GM12878 (cell line): Measurements from ENCODE around the gene XRN2. TPM values are rescaled to one million over a fixed set of nuclear protein-coding genes. Genes with fewer than 3 reads are reported as not detected.

Source experiments
- ATAC-seq: fragments of 200-7000 bp; cut with Tn5 transposase; 3 replicates; pipeline ENCODE4 v1.9.1; 2020; ENCODE audit warnings: mild to moderate bottlenecking, moderate library complexity
- BruUV-seq: library from RNA; stranded (reverse); fragments of 400-500 nt; replicated peaks from 2 replicates; lab custom pipeline; 2021; lab: Mats Ljungman, UMichigan
- CTCF ChIA-PET: fragments of 300-600 bp; sonication (Branson Sonifier 250); formaldehyde crosslinking; extraction: SDS; loops from one replicate; lab custom pipeline; 2021; ENCODE audit warnings: inconsistent platforms; lab: Yijun Ruan, JAX
- POLR2A ChIA-PET: fragments of 350-600 bp; formaldehyde crosslinking; extraction: SDS; loops from one replicate; lab custom pipeline; 2021; ENCODE audit warnings: inconsistent platforms; lab: Charles Lee
- RAD21 ChIA-PET: fragments of 300-600 bp; sonication (Branson Sonifier 250); formaldehyde crosslinking; loops from one replicate; lab custom pipeline; 2023; ENCODE audit warnings: antibody characterized with exemption; ENCODE audit not compliant: unreplicated experiment; lab: Charles Lee
- SMC1A ChIA-PET: fragments of 300-600 bp; sonication (Branson Sonifier 250); formaldehyde crosslinking; loops from one replicate; lab custom pipeline; 2023; ENCODE audit not compliant: unreplicated experiment, uncharacterized antibody; lab: Charles Lee
- DNase-seq: peaks from one replicate; pipeline ENCODE4 v3.0.0-alpha.2; 2011; ENCODE audit warnings: low read depth, low spot score
- FAIRE-seq: peaks from 3 replicates; lab custom pipeline; 2011; peaks lifted over from hg19 to GRCh38; lab: Jason Lieb, UNC
- H2AFZ ChIP-seq: 2 replicates; pipeline ENCODE4 v1.6.0; 2011; ENCODE audit warnings: low read depth, low read length, control low read depth; ENCODE audit not compliant: control insufficient read depth
- H3K27ac ChIP-seq: 2 replicates; pipeline ENCODE4 v1.5.1; 2011; ENCODE audit warnings: control low read depth; ENCODE audit not compliant: control insufficient read depth, insufficient read depth
- H3K27me3 ChIP-seq, 2 experiments: replicated peaks in 1 of 2; 2 replicates each; pipeline versions ENCODE4 v1.6.0 to v1.6.1; 2011; ENCODE audit warnings: low read length in 1 of 2; ENCODE audit not compliant: control insufficient read depth in 2 of 2, insufficient read depth in 2 of 2
- H3K36me3 ChIP-seq, 2 experiments: 2 replicates each; pipeline ENCODE4 v1.5.1; 2011; ENCODE audit warnings: low read length in 1 of 2; ENCODE audit not compliant: control insufficient read depth in 2 of 2, insufficient read depth in 2 of 2
- H3K4me1 ChIP-seq: 2 replicates; pipeline ENCODE4 v1.6.1; 2011; ENCODE audit warnings: mild to moderate bottlenecking, low read length, moderate library complexity, mixed read lengths; ENCODE audit not compliant: control insufficient read depth, insufficient read depth
- H3K4me2 ChIP-seq: 2 replicates; pipeline ENCODE4 v1.6.0; 2011; ENCODE audit warnings: control low read depth; ENCODE audit not compliant: control insufficient read depth, insufficient read depth
- H3K4me3 ChIP-seq: fragments of 200-600 bp; sonication (generic); 2 replicates; pipeline ENCODE4 v1.5.1; 2016
- H3K79me2 ChIP-seq: 2 replicates; pipeline ENCODE4 v1.6.0; 2011; ENCODE audit warnings: low read length; ENCODE audit not compliant: control insufficient read depth, insufficient read depth
- H3K9ac ChIP-seq: 2 replicates; pipeline ENCODE4 v1.8.0; 2011; ENCODE audit warnings: low read length, control low read depth, mixed read lengths; ENCODE audit not compliant: control insufficient read depth, insufficient read depth
- H3K9me3 ChIP-seq: replicated peaks from 3 replicates; pipeline ENCODE4 v1.5.1; 2011; ENCODE audit warnings: mild to moderate bottlenecking, low read length; ENCODE audit not compliant: control insufficient read depth, insufficient read depth
- H4K20me1 ChIP-seq: 2 replicates; pipeline ENCODE4 v1.6.0; 2011; ENCODE audit not compliant: control insufficient read depth, insufficient read depth
- CHD2 ChIP-seq: IDR thresholded peaks from 2 replicates; pipeline ENCODE4 v1.6.1; 2011; ENCODE audit warnings: low read depth, low read length, improper control_type of control experiment, borderline replicate concordance
- EZH2 ChIP-seq: IDR thresholded peaks from 2 replicates; pipeline ENCODE4 v1.6.1; 2012; ENCODE audit warnings: low read depth, mild to moderate bottlenecking, control low read depth, inconsistent platforms, low read length, borderline replicate concordance; ENCODE audit not compliant: control insufficient read depth
- HCFC1 ChIP-seq: fragments of 150-350 bp; IDR thresholded peaks from 2 replicates; pipeline ENCODE4 v1.6.1; 2014; ENCODE audit warnings: low read length
- HDGF ChIP-seq: fragments of 450-650 bp; IDR thresholded peaks from 2 replicates; pipeline ENCODE4 v1.6.1; 2016; ENCODE audit warnings: antibody characterized with exemption
- MEF2A ChIP-seq: IDR thresholded peaks from 2 replicates; pipeline ENCODE4 v1.6.1; 2011; ENCODE audit warnings: low read depth, mild to moderate bottlenecking, low read length, moderate library complexity; ENCODE audit not compliant: insufficient read depth
- MTA3 ChIP-seq: IDR thresholded peaks from 2 replicates; pipeline ENCODE4 v1.6.1; 2012; ENCODE audit warnings: low read length, inconsistent platforms, borderline replicate concordance
- MYB ChIP-seq: fragments of 150-350 bp; IDR thresholded peaks from 2 replicates; pipeline ENCODE4 v1.6.1; 2014; ENCODE audit warnings: mild to moderate bottlenecking, low read depth, low read length, borderline replicate concordance
- NR2F1 ChIP-seq: fragments of 450-650 bp; conservative IDR thresholded peaks from 2 replicates; pipeline ENCODE4 v1.6.1; 2017; ENCODE audit warnings: mild to moderate bottlenecking
- PML ChIP-seq: IDR thresholded peaks from 2 replicates; pipeline ENCODE4 v1.6.1; 2012; ENCODE audit warnings: low read length, inconsistent platforms
- RAD51 ChIP-seq: fragments of 450-650 bp; IDR thresholded peaks from 2 replicates; pipeline ENCODE4 v1.6.1; 2016; ENCODE audit warnings: moderate library complexity, mild to moderate bottlenecking, inconsistent platforms
- SRF ChIP-seq, 2 experiments: IDR thresholded peaks; 2 replicates each; pipeline ENCODE4 v1.6.1; 2011; ENCODE audit warnings: low read depth in 2 of 2, low read length in 2 of 2, mild to moderate bottlenecking in 1 of 2, moderate library complexity in 1 of 2
- STAT1 ChIP-seq: fragments of 450-650 bp; conservative IDR thresholded peaks from 2 replicates; pipeline ENCODE4 v1.6.1; 2014; ENCODE audit warnings: antibody characterized with exemption, mild to moderate bottlenecking
- ZNF207 ChIP-seq: fragments of 450-650 bp; IDR thresholded peaks from 2 replicates; pipeline ENCODE4 v1.6.1; 2014; ENCODE audit warnings: antibody characterized with exemption, mild to moderate bottlenecking, borderline replicate concordance
- WGBS: methylation state at CpG from one replicate; pipeline ENCODE4 v1.1.6; 2016; ENCODE audit warnings: low lambda C conversion rate; ENCODE audit not compliant: insufficient replicate concordance, insufficient coverage; ENCODE audit errors: missing lambda C conversion rate; 5-methylcytosine and 5-hydroxymethylcytosine counted together
- in situ Hi-C: fragments of 300-500 bp; cut with MboI; formaldehyde crosslinking; loops from 9 replicates; pipeline ENCODE4 v1.14.3; 2018; ENCODE audit warnings: mixed read lengths
- intact Hi-C: fragments of 100-400 bp; cut with micrococcal nuclease; formaldehyde crosslinking; loops from one replicate; pipeline ENCODE4 v1.14.2; 2022; ENCODE audit not compliant: unreplicated experiment
- polyA plus RNA-seq, 11 experiments: library from polyadenylated mRNA; depleted of rRNA in 4 of 11; unstranded in 6 of 11; stranded (reverse) in 5 of 11; fragments of >200 nt; fragmentation: Nextera tagmentation in 4 of 11; fragmentation: Illumina TruSeq in 1 of 11; extraction: Ambion mirVana in 4 of 11; extraction: Trizol in 1 of 11; gene quantifications; 1 replicate in 1 of 11; 2 replicates in 10 of 11; pipeline versions ENCODE4 v1.2.1 to v1.2.3, GENCODE V29; 2011 to 2016; ENCODE audit warnings: inconsistent platforms in 2 of 11, missing spikeins in 2 of 11, low read depth in 1 of 11
- total RNA-seq, 4 experiments: library from RNA; depleted of rRNA in 3 of 4; stranded (reverse); fragments of >200 nt in 3 of 4; fragmentation: Illumina TruSeq in 1 of 4; extraction: Trizol in 1 of 4; gene quantifications; 2 replicates each; pipeline versions ENCODE4 v1.2.1 to v1.2.3, GENCODE V29; 2013 to 2021
- TF ChIP-seq, protein P1 (sequence below): fragments of 450-650 bp; IDR thresholded peaks from 2 replicates; pipeline ENCODE4 v1.6.1; 2016; ENCODE audit warnings: mild to moderate bottlenecking
- TF ChIP-seq, protein P2 (sequence below): IDR thresholded peaks from 2 replicates; pipeline ENCODE4 v1.6.1; 2011; ENCODE audit warnings: low read depth, low read length, improper control_type of control experiment, borderline replicate concordance

The XRN2 gene
- total and polyA plus RNA-seq, 10 of the 15 experiments (the other 5 are each of a cell fraction or from before 2014, with no cell fraction given) = 59.7 to 97.8 (median 75.6) TPM

GRCh38 chr20:21372016-21372415, 68.9 kb downstream of the XRN2 start:
- Histone ChIP-seq H4K20me1 (no peaks in the 10 kb centered on the region), H3K4me2 (no peak overlapping the region), H3K4me1 (no peaks in the 10 kb centered on the region), H3K79me2 (no peaks in the 10 kb centered on the region), H3K27me3 (no peaks in the 10 kb centered on the region), H3K9me3 (no peaks in the 10 kb centered on the region), H3K9ac (no peak overlapping the region), H3K27ac (no peak overlapping the region), H2AFZ (no peak overlapping the region), H3K36me3 (peaks cover 0 to 11% of the 10 kb centered on the region in 2 experiments; a peak in 1 of 4 replicates), H3K4me3 (no peak overlapping the region)
- 98% methylated on average over 2 of the region's 2 CpGs for WGBS
- no TSS peak for BruUV-seq
- FAIRE-seq (no peak), ATAC-seq (no peak), DNase-seq (no peak)
- ChIA-PET CTCF (interaction anchor here (1.1 to 1.5 kb wide), 3 partner anchors 10 to 199 kb away, joined by 3 to 4 read pairs (median 3); no protein-coding TSS in a partner anchor), POLR2A (no interaction called here), SMC1A (interaction anchor here (0.9 kb wide), 1 partner anchor 201 kb away, joined by 3 read pairs; no protein-coding TSS in a partner anchor), RAD21 (no interaction called here)
- TF ChIP-seq HDGF (no peak), RAD51 (no peak), SRF (IDR thresholded peaks at IDR 0.05; ENCODE audit: low read depth in 2 of 2, low read length in 2 of 2) (no peak), CHD2 (no peak), EZH2 (no peak), ZNF207 (no peak)
- intact Hi-C loops (loop anchor here (5.0 kb wide), 1 partner anchor 135 kb away; no protein-coding TSS in a partner anchor), in situ Hi-C loops (no loop called here)

DNA sequence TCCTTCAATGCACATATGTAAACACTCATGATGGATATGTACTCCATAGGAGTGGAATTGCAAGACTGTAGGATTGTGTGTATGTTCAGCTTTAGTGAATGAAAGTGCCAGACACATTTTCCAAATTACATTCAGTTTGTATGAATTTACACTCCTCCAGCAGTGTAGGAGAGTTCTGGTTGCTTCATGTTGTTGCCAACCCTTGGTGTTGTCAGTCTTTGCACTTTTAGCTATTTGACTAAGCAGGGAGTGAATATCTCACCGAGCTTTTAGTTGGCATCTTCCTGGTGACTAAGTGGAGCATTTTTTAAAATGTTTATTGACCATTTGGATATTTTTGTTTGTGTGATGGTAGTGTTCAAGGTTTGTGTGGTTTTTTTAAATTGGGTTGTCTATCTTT, 70.3 kb downstream of the XRN2 start:
- Histone ChIP-seq H3K79me2 (no peaks in the 10 kb centered on the region), H3K36me3 (peaks cover 0 to 11% of the 10 kb centered on the region in 2 experiments), H3K4me2 (no peak overlapping the region), H3K9ac (no peak overlapping the region), H4K20me1 (no peaks in the 10 kb centered on the region), H3K4me1 (no peaks in the 10 kb centered on the region), H3K4me3 (no peak overlapping the region), H3K27me3 (no peaks in the 10 kb centered on the region), H3K9me3 (no peaks in the 10 kb centered on the region), H3K27ac (no peak overlapping the region), H2AFZ (no peak overlapping the region)
- POLR2A ChIA-PET = no interaction called here
- SMC1A ChIA-PET = no interaction called here
- FAIRE-seq = no peak
- WGBS = 39% methylated on average over 1 of the region's 1 CpG
- no peak for DNase-seq
- BruUV-seq = no TSS peak
- ATAC-seq = no peak
- intact Hi-C loops (loop anchor here (5.0 kb wide), 1 partner anchor 136 kb away; no protein-coding TSS in a partner anchor), in situ Hi-C loops (no loop called here)
- RAD21 ChIA-PET = no interaction called here
- CTCF ChIA-PET = interaction anchor here (1.0 kb wide), 1 partner anchor 9 kb away, joined by 3 read pairs; no protein-coding TSS in a partner anchor
- no peak for TF ChIP-seq HCFC1
- TF ChIP-seq, protein P1, sequence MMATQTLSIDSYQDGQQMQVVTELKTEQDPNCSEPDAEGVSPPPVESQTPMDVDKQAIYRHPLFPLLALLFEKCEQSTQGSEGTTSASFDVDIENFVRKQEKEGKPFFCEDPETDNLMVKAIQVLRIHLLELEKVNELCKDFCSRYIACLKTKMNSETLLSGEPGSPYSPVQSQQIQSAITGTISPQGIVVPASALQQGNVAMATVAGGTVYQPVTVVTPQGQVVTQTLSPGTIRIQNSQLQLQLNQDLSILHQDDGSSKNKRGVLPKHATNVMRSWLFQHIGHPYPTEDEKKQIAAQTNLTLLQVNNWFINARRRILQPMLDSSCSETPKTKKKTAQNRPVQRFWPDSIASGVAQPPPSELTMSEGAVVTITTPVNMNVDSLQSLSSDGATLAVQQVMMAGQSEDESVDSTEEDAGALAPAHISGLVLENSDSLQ = no peak
- no peak for TF ChIP-seq PML
- no peak for TF ChIP-seq MYB
- no peak for TF ChIP-seq NR2F1
- TF ChIP-seq, protein P2, sequence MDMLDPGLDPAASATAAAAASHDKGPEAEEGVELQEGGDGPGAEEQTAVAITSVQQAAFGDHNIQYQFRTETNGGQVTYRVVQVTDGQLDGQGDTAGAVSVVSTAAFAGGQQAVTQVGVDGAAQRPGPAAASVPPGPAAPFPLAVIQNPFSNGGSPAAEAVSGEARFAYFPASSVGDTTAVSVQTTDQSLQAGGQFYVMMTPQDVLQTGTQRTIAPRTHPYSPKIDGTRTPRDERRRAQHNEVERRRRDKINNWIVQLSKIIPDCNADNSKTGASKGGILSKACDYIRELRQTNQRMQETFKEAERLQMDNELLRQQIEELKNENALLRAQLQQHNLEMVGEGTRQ = no peak
- no peak for TF ChIP-seq MTA3
- no peak for TF ChIP-seq MEF2A
- no peak for TF ChIP-seq STAT1
